Stimulated activated CD8-positive, alpha-beta memory T cell treated with anti-CD3 and anti-CD28 coated beads, Interleukin-12 subunit alpha, Interleukin-12 subunit beta, amount 100 ng/mL, for 1 hour (primary cell): ENCODE measurements around the gene KLRC1.
"Not testable (repeated sequence)": the region's sequence is repeated elsewhere in the genome, so short reads cannot be mapped to it uniquely, and the experiment has no call there.

ENCODE experiments used
- DNase-seq: peaks from one replicate; pipeline ENCODE4 v3.0.0-alpha.2; 2020; ENCODE audit warnings: low read depth

The KLRC1 gene

DNA sequence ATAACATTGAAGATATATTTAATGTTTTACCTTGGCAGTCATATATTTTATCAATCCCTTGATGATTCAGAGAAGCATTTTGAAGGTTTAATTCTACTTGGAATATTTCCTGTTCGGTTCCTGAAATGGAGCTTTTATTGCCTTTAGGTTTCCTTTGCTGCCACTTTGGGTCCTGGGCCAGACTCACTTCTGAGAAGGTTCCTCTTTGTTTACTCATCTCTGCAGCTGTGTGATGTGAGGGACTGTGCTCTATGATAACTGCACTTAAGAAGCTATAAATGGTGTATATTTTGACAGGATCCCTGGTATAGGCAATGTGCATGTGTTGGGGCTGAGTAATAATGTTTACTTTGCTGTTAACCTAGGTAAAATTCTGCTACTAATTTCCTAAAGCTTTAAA lies 32.8 kb downstream of the KLRC1 start, which contains the start of gene KLRC3:
TSS of gene KLRC3 (minus strand) at position 262 of the 400 bp plus-strand sequence. CDS start at position 217, 45 bp downstream.
- DNase-seq, result not testable (repeated sequence)

DNA sequence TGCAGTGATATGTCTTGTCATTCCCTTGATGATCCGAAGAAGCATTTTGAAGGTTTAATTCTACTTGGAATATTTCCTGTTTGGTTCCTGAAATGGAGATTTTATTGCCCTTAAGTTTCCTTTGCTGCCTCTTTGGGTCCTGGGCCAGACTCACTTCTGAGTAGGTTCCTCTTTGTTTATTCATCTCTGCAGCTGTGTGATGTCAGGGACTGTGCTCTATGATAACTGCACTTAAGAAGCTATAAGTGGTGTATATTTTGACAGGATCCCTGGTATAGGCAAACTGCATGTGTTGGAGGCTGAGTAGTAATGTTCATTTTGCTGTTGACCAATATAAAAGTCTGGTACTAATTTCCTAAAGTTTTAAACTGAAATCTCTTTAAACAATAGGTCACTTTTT lies 43.8 kb downstream of the KLRC1 start, which contains the start of gene KLRC4:
TSS of gene KLRC4 (minus strand) at position 366 of the 400 bp plus-strand sequence. CDS start at position 184, 182 bp downstream.
- no peak for DNase-seq

DNA sequence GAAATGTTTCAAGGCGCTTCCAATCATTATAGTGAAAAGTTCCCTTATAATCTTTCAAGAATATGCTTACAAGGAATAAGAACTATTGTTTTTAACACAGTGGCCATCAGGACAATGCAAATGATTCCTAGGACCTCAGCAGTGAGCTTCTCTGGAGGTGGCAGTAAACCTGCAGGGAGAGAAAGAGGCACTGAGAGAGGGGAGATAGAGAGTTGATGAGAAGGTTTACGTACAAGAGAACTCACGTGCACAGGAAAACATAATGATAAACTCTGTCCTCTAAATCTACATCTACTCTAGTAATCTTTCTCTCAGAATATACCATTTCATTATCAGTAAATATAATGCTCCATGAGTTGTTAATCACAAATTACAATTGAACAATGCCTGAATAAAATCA lies 44.3 kb downstream of the KLRC1 start:
- no peak for DNase-seq

DNA sequence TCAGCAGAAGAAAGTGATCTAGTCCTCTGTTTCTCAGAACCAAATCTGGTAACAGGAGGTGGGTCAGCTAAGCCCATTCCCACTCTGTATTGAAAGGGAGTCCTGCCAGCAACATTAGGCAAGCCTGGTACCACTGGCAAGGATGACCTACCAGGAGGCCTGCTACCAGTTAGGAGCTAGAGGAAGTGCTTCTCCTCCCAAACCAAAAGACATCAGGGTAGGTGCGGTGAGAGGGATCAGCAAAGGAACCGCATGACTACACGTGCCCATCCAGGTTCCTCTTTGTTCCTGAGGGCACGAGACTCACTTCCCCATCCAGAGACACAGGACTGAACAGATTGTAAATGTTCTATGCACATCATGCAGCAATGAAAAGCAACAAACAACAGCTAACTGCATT lies 46.5 kb downstream of the KLRC1 start:
- DNase-seq, result no peak

DNA sequence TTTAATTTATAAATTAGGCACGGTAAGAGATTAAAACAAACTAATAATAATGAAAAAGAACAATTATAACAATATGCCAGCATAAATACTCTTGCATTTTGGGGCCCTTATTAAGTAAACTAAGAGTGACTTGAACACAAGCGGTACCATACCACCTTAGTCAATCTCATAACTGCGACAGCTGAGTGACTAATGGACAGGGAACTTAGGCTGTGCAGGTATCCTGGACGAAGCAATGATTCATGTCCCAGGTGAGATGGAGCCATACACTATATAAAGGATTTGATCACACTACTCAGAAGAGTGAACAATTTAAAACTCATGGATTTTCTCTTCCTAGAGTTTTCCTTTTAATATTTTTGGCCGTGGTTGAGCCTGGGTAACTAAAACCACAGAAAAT lies 47.9 kb downstream of the KLRC1 start:
- DNase-seq, result no peak

DNA sequence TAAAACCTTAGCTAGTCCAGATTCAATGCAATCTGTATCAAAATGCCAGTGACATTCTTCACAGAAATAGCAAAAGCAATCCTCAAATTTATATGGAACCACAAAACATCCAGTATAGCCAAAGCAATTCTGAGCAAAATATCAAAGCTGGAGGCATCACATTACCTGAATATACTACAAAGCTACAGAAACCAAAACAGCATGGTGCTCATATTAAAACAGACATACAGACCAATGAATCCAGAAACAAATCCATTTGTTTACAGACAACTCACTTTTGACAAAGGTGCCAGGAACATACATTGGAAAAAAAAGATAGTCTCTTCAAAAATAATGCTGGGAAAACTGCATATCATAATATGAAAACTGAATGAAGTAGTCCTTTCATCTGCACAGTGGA lies 48.4 kb downstream of the KLRC1 start:
- DNase-seq, result no peak

DNA sequence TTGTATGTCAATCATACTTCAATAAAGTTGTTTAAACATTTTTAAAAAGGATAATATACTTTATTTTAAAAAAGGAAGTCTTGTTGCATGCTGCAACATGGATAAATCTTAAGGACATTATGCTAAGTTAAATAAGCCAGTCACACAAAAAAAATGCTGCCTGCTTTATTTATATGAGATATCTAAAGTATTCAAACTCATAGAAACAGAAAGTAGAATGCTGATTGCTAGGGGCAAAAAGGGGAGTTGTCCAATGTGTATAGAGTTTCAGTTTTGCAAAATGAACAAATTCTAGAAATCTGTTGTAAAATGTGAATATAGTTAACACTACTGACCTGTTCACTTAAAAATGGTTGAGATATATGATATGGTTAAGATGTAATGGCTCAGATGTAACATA lies 52.3 kb downstream of the KLRC1 start:
- no peak for DNase-seq

DNA sequence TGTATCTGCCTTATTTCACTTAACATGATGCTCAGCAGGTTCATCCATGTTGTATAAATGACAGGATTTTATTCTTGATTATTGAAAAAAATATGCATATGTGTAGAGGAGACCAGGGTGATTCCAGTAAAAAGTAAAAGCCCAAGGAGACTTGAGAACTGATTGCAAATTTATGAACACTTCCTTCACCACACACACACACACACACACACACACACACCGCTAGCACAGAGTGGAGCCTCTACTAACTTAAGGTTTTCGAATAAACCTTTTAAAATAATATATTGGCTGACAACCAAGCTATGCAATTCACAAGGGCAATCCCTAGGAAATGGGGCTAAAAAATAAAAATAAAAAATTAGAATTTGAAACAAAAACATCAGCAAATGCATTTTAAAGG lies 55.0 kb downstream of the KLRC1 start:
- no peak for DNase-seq

DNA sequence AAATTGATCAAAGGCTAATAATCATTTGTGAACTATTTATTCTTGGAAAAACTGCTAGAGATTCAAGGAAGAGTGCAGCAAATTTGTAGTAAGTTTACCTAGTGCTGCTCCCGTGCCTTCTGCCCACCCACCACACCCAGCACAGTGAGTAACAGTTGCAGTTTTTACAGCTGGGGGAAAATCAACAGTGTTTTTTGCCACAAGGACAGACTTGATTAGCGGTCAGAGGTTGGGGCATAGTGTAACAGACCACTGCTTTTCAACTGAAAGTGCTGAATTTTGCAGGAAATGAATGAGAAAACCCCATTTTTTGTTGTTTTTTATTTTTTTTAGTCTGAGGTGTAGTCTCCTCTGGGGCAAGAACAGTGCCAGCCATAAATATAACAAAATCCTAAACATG lies 55.9 kb downstream of the KLRC1 start:
- DNase-seq, result no peak

DNA sequence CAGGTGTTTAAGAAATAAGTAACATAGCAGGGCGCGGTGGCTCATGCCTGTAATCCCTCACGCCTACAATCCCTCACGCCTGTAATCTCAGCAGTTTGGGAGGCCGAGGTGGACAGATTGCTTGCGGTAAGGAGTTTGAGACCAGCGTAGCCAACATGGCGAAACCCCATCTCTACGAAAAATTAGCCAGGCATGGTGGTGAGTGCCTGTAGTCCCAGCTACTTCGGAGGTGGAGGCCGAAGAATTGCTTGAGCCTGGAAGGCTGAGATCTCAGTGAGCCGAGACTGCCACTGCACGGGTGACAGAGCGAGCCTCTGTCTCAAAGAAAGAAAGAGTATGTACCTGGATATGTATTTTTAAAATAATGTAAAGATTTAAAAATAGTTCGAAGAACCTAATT lies 57.0 kb downstream of the KLRC1 start:
- not testable (repeated sequence) for DNase-seq
